RWPE2 (cell line): Measurements from ENCODE around the gene SAP25.

Experiments
- ATAC-seq: fragments of 200-7000 bp; cut with Tn5 transposase; 3 replicates; pipeline ENCODE4 v1.9.1; 2021; ENCODE audit warnings: low read depth
- DNase-seq: peaks from one replicate; pipeline ENCODE4 v3.0.0-alpha.2; 2020; ENCODE audit warnings: low spot score
- H3K27ac ChIP-seq: fragments of 450-650 bp; 2 replicates; pipeline ENCODE4 v1.5.1; 2017; ENCODE audit warnings: mild to moderate bottlenecking; ENCODE audit not compliant: poor library complexity, severe bottlenecking
- H3K27me3 ChIP-seq: fragments of 250-450 bp; sonication (Bioruptor Pico); 2 replicates; pipeline ENCODE4 v1.5.1; 2021; ENCODE audit warnings: mild to moderate bottlenecking, moderate library complexity; ENCODE audit not compliant: insufficient read depth, poor library complexity, severe bottlenecking
- H3K36me3 ChIP-seq: fragments of 250-450 bp; sonication (Bioruptor Pico); 2 replicates; pipeline ENCODE4 v1.5.1; 2020; ENCODE audit warnings: low read depth, mild to moderate bottlenecking, moderate library complexity
- H3K4me1 ChIP-seq: fragments of 250-450 bp; sonication (Bioruptor Pico); 2 replicates; pipeline ENCODE4 v1.5.1; 2021; ENCODE audit warnings: mild to moderate bottlenecking, moderate library complexity; ENCODE audit not compliant: insufficient read depth, poor library complexity, severe bottlenecking
- H3K4me3 ChIP-seq: fragments of 250-450 bp; sonication (Bioruptor Pico); 2 replicates; pipeline ENCODE4 v1.5.1; 2021; ENCODE audit warnings: mild to moderate bottlenecking, moderate library complexity; ENCODE audit not compliant: severe bottlenecking
- H3K9me3 ChIP-seq: fragments of 250-450 bp; sonication (Bioruptor Pico); 2 replicates; pipeline ENCODE4 v1.5.1; 2021; ENCODE audit warnings: mild to moderate bottlenecking, moderate library complexity; ENCODE audit not compliant: severe bottlenecking
- TF ChIP-seq, protein P1 (sequence below): fragments of 450-650 bp; IDR thresholded peaks from one replicate; pipeline ENCODE4 v1.5.1; 2017; ENCODE audit warnings: mild to moderate bottlenecking, moderate library complexity; ENCODE audit not compliant: poor library complexity, severe bottlenecking

SAP25 gene

DNA sequence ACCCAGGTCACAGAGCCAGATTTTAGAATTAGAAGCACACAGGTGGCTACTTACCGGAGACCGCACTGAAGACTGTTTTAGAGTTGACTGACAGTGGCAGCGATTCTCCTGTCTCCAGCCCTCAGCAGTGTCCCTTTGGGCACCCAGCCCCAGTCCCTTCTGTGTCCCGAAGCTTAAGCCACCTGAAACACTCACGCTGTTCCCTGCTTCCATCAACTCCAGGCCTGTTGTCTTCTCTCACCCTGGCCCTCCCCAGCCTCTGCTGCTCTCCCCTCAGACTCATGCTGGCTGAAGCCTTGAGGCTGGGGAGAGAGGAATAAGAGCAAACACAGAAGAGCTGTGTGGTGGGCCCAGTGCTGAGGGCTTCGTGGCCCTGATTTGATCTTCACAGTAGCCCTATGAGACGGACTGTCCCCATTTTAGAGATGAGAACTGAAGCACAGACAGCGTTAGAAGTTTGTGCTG lies 10.6 kb downstream of the SAP25 start:
- H3K4me3 ChIP-seq, result no peak overlapping the region
- no peak overlapping the region for H3K27ac ChIP-seq
- H3K9me3 ChIP-seq, result no peaks in the 10 kb centered on the region
- DNase-seq, result no peak
- ATAC-seq, result no peak
- H3K4me1 ChIP-seq, result no peaks in the 10 kb centered on the region
- no peaks in the 10 kb centered on the region for H3K27me3 ChIP-seq
- TF ChIP-seq, protein P1, sequence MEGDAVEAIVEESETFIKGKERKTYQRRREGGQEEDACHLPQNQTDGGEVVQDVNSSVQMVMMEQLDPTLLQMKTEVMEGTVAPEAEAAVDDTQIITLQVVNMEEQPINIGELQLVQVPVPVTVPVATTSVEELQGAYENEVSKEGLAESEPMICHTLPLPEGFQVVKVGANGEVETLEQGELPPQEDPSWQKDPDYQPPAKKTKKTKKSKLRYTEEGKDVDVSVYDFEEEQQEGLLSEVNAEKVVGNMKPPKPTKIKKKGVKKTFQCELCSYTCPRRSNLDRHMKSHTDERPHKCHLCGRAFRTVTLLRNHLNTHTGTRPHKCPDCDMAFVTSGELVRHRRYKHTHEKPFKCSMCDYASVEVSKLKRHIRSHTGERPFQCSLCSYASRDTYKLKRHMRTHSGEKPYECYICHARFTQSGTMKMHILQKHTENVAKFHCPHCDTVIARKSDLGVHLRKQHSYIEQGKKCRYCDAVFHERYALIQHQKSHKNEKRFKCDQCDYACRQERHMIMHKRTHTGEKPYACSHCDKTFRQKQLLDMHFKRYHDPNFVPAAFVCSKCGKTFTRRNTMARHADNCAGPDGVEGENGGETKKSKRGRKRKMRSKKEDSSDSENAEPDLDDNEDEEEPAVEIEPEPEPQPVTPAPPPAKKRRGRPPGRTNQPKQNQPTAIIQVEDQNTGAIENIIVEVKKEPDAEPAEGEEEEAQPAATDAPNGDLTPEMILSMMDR, result no peak
- 0 out of 2 replicates have a peak, but pooled peaks cover 3% of the 10 kb centered on the region for H3K36me3 ChIP-seq

- Histone ChIP-seq H3K36me3 (peaks cover 3% of the 10 kb centered on the region; the same call in 1 of the 2 replicates), H3K4me3 (no peak overlapping the region), H3K9me3 (no peaks in the 10 kb centered on the region), H3K27ac (no peak overlapping the region), H3K27me3 (no peaks in the 10 kb centered on the region), H3K4me1 (no peaks in the 10 kb centered on the region)
- DNase-seq (no peak), ATAC-seq (no peak)
- TF ChIP-seq, protein P1, result no peak
These were observed 11.3 kb downstream of the SAP25 start for GRCh38 chr7:100562195-100563099.

- Histone ChIP-seq H3K4me1 (no peaks in the 10 kb centered on the region), H3K27me3 (no peaks in the 10 kb centered on the region), H3K36me3 (peaks cover 4% of the 10 kb centered on the region; the same call in 1 of the 2 replicates), H3K27ac (no peak overlapping the region), H3K4me3 (no peak overlapping the region), H3K9me3 (no peaks in the 10 kb centered on the region)
- TF ChIP-seq, protein P1, result no peak
- no peak for ATAC-seq
- DNase-seq, result no peak
These were observed 12.1 kb downstream of the SAP25 start for GRCh38 chr7:100561491-100562194.

DNA sequence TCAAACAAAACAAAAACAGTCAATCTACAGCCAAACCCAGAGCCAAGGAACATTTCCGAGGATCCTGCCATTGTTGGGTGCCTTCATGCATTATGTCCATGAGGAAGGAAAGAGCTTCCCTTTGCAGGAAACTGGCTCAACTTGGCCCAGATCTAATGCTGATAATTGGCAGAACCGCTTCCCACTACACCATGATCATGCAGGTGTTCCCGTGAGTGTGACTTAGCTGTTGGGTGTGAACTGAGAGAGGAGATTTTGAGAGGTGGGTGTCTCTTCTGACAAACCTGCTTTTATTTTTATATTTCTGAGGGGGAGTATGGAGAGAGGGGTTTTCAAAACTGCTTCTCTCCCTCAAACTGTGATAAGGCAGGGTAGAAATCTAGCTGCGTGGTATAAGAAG lies 14.6 kb downstream of the SAP25 start:
- peaks cover 22% of the 10 kb centered on the region for H3K36me3 ChIP-seq
- H3K4me1 ChIP-seq, result peaks cover 3% of the 10 kb centered on the region
- H3K9me3 ChIP-seq, result no peaks in the 10 kb centered on the region
- no peak overlapping the region for H3K4me3 ChIP-seq
- DNase-seq (no peak), ATAC-seq (no peak)
- TF ChIP-seq, protein P1, result no peak
- no peaks in the 10 kb centered on the region for H3K27me3 ChIP-seq
- no peak overlapping the region for H3K27ac ChIP-seq
